Gastrocnemius medialis (tissue), 4 donors: ENCODE measurements around the gene PRCC. TPM values are rescaled to one million over a fixed set of nuclear protein-coding genes. Genes with fewer than 3 reads are reported as not detected.

Experiments
- ATAC-seq, 2 donors: fragments of 150-250 bp; one replicate each; pipeline ENCODE4 v1.9.1; 2016
- DNase-seq, 2 donors: peaks; one replicate each; pipeline ENCODE4 v3.0.0-alpha.2; 2019
- H3K27ac ChIP-seq, 4 donors: fragments of 200-600 bp; sonication (generic); 1 replicate in 1 of 4; 2 replicates in 3 of 4; pipeline ENCODE4 v1.5.1; 2016 to 2018; ENCODE audit warnings: mild to moderate bottlenecking in 2 of 4, moderate library complexity in 1 of 4
- H3K27me3 ChIP-seq, 3 donors: fragments of 200-600 bp; sonication (generic) in 2 of 3; 1 replicate in 1 of 3; 2 replicates in 2 of 3; pipeline versions ENCODE4 v1.5.1 to v1.6.0; 2016 to 2019; ENCODE audit warnings: mild to moderate bottlenecking in 1 of 3, moderate library complexity in 1 of 3
- H3K36me3 ChIP-seq, 2 donors: fragments of 200-600 bp; sonication (generic) in 1 of 2; one replicate each; pipeline ENCODE4 v1.5.1; 2017 to 2018
- H3K4me1 ChIP-seq, 2 donors: fragments of 200-600 bp; sonication (generic) in 1 of 2; one replicate each; pipeline ENCODE4 v1.5.1; 2016 to 2017; ENCODE audit warnings: mild to moderate bottlenecking in 2 of 2
- H3K4me3 ChIP-seq, 4 donors: fragments of 200-600 bp; sonication (generic) in 3 of 4; 1 replicate in 1 of 4; 2 replicates in 3 of 4; pipeline ENCODE4 v1.5.1; 2016 to 2019; ENCODE audit warnings: mild to moderate bottlenecking in 2 of 4
- H3K9me3 ChIP-seq, 3 donors: fragments of 200-600 bp; sonication (generic) in 2 of 3; 1 replicate in 1 of 3; 2 replicates in 2 of 3; pipeline ENCODE4 v1.5.1; 2016 to 2019
- POLR2A ChIP-seq, 2 donors: fragments of 450-650 bp; IDR thresholded peaks; one replicate each; pipeline ENCODE4 v1.6.1; 2017; ENCODE audit warnings: antibody characterized with exemption in 2 of 2, mild to moderate bottlenecking in 2 of 2, moderate library complexity in 2 of 2
- in situ Hi-C, 4 donors: fragments of 200-750 bp; cut with MboI; loops; one replicate each; pipeline versions ENCODE4 v1.15.0 to v1.8.0; 2017; ENCODE audit warnings: low sequenced_read_pairs in 4 of 4
- intact Hi-C: fragments of 100-400 bp; cut with DNase I; formaldehyde crosslinking; loops from one replicate; pipeline ENCODE4 v1.15.1; 2023; ENCODE audit warnings: low total_unique reads
- total RNA-seq, 4 donors: library from RNA; depleted of rRNA; stranded (reverse); fragments of >200 nt; gene quantifications; one replicate each; pipeline versions ENCODE4 v1.1.0 to v1.2.3, GENCODE V29; 2016
- TF ChIP-seq, protein P1 (sequence below), 5 experiments: fragments of 450-650 bp in 3 of 5; fragments of 200-600 bp in 2 of 5; sonication (generic) in 2 of 5; IDR thresholded peaks in 4 of 5; conservative IDR thresholded peaks in 1 of 5; 1 replicate in 4 of 5; 2 replicates in 1 of 5; pipeline ENCODE4 v1.5.1; 2016 to 2019; ENCODE audit warnings: antibody characterized with exemption in 5 of 5, mild to moderate bottlenecking in 3 of 5, moderate library complexity in 3 of 5

The PRCC gene
- total RNA-seq, 4 donors from 2014 or later: 42.8 to 62.3 (median 46.5) TPM

DNA sequence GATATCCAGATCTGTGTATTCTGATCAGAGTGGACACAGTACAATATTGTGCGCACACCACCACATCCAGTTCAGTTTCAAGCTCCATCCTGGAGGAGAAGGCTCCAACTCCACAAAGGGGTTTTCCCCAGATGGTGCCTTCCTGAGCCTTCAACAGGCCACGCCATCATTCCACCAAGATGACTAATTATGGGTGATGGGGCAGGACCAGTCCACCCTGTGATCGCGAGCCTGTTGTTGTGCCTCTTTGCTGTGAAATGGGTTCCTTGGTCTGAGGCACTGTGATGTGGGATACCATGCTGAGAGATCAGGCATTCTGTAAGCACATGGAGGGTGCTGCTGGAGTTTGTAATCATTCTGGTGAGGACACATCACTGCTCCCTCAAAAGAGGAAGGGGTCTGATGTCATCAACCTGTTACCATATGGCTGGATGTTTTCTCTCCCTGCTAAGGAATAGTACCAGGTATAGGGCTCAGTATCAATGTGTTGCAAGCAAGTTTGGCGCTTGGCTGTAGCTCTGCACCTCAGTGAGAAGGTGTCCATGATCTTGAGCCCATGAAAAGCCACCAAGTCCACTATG is 56.0 kb downstream of the PRCC start:
- Histone ChIP-seq H3K36me3 (no peaks in the 10 kb centered on the region), H3K4me1 (no peaks in the 10 kb centered on the region), H3K9me3 (no peaks in the 10 kb centered on the region), H3K4me3 (no peak overlapping the region), H3K27ac (no peak overlapping the region), H3K27me3 (peaks cover 0 to 3% (median 0%) of the 10 kb centered on the region in 3 donors)
- in situ Hi-C loops (no loop called here), intact Hi-C loops (no loop called here)
- DNase-seq (no peak), ATAC-seq (no peak)
- TF ChIP-seq, protein P1, sequence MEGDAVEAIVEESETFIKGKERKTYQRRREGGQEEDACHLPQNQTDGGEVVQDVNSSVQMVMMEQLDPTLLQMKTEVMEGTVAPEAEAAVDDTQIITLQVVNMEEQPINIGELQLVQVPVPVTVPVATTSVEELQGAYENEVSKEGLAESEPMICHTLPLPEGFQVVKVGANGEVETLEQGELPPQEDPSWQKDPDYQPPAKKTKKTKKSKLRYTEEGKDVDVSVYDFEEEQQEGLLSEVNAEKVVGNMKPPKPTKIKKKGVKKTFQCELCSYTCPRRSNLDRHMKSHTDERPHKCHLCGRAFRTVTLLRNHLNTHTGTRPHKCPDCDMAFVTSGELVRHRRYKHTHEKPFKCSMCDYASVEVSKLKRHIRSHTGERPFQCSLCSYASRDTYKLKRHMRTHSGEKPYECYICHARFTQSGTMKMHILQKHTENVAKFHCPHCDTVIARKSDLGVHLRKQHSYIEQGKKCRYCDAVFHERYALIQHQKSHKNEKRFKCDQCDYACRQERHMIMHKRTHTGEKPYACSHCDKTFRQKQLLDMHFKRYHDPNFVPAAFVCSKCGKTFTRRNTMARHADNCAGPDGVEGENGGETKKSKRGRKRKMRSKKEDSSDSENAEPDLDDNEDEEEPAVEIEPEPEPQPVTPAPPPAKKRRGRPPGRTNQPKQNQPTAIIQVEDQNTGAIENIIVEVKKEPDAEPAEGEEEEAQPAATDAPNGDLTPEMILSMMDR (IDR thresholded peaks at IDR 0.05 in 4 of 5, conservative IDR thresholded peaks at IDR 0.05 in 1 of 5): no peak
- TF ChIP-seq POLR2A (IDR thresholded peaks at IDR 0.05): no peak

DNA sequence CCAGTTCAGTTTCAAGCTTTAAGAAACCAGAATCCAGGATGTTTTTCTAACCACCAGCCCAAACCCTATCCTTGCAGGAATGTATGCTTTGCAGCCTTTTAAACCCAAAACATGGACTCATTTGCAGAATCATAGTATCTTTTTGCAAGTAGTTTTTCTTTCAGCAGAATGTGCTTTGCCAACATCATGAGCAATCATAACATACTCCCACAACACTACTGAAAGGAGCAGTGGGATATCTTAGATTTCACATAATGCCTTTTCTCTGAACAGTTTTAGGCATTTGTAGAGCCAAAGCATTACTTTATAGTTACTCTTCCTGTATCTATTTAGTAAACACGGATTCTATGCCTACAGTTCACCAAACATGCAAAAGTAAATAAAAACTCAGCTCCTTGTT is 59.3 kb downstream of the PRCC start:
- intact Hi-C loops: no loop called here
- Histone ChIP-seq H3K36me3 (no peaks in the 10 kb centered on the region), H3K4me1 (no peaks in the 10 kb centered on the region), H3K27me3 (peaks cover 0 to 1% (median 0%) of the 10 kb centered on the region in 3 donors), H3K9me3 (no peaks in the 10 kb centered on the region), H3K4me3 (no peak overlapping the region), H3K27ac (no peak overlapping the region)
- DNase-seq (no peak), ATAC-seq (no peak)
- in situ Hi-C loops: no loop called here
- TF ChIP-seq, protein P1 (IDR thresholded peaks at IDR 0.05 in 4 of 5, conservative IDR thresholded peaks at IDR 0.05 in 1 of 5): no peak
- no peak for TF ChIP-seq POLR2A (IDR thresholded peaks at IDR 0.05)

DNA sequence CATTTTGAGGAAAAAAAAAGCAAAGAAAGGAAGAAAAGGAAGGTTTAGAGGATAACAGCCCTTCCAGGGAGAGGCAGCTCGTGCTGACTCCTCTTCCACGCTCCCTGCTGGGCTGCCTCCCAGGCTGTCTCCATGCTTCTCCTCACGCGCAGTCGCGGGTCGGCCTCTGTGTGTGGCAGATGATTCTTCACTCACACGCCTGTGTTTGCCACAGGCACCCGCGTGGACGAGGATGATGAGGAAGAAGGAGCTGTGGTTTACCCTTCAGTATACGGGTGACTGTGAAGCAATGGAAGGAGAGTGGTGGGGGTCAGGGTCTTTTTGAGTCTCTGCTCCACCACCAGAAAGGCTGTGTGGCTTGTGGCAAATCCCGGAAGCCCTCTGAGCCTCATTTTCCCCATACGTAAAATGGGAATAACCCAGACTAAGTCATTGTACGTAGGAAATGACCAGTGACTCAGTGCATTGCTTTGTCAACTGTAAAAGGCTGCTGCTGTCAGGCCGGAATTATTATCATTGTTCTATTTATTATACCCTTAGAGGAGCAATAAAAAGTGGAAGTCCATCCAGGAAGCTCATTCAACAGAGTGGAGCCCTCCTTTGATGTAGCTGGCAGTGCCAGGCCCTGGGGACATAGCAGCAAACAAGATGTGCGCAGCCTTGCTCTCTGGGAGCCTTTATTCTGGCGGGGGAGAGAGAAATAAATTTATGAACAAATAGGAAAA is 61.2 kb downstream of the PRCC start:
- intact Hi-C loops (no loop called here), in situ Hi-C loops (no loop called here)
- Histone ChIP-seq H3K27me3 (no peaks in the 10 kb centered on the region), H3K9me3 (no peaks in the 10 kb centered on the region), H3K36me3 (no peaks in the 10 kb centered on the region), H3K4me1 (no peaks in the 10 kb centered on the region), H3K27ac (no peak overlapping the region), H3K4me3 (no peak overlapping the region)
- ATAC-seq (no peak), DNase-seq (no peak)
- TF ChIP-seq POLR2A (IDR thresholded peaks at IDR 0.05): no peak
- TF ChIP-seq, protein P1 (IDR thresholded peaks at IDR 0.05 in 4 of 5, conservative IDR thresholded peaks at IDR 0.05 in 1 of 5): no peak

DNA sequence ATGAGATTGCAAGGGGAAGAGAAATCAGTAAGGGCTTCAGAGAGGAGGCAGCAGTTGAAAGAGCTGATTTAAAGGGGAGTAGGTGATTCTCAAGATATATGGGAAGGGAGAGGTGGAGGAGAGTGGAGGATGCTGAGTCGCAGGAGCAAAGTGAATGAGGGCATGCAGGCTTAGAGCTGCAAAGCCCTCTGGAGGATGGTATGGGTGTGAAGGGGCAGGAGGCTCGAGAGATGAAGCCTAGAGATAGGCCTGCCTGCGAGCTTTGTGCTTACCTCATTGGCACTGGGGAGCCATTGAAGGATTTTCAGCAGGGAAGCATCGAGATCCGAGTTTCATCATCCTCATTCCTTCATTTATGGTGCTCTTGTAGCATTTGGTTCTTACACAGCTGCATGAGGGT is 65.1 kb downstream of the PRCC start:
- Histone ChIP-seq H3K27ac (no peak overlapping the region), H3K36me3 (no peaks in the 10 kb centered on the region), H3K4me1 (no peaks in the 10 kb centered on the region), H3K4me3 (no peak overlapping the region), H3K9me3 (no peaks in the 10 kb centered on the region), H3K27me3 (peaks cover 0 to 2% (median 0%) of the 10 kb centered on the region in 3 donors)
- intact Hi-C loops (no loop called here), in situ Hi-C loops (no loop called here)
- DNase-seq (no peak), ATAC-seq (no peak)
- TF ChIP-seq, protein P1 (IDR thresholded peaks at IDR 0.05 in 4 of 5, conservative IDR thresholded peaks at IDR 0.05 in 1 of 5): no peak
- TF ChIP-seq POLR2A (IDR thresholded peaks at IDR 0.05): no peak
